HG03196 (cell line): ENCODE measurements around the gene PAAF1.
"Not testable (repeated sequence)": the region's sequence is repeated elsewhere in the genome, so short reads cannot be mapped to it uniquely, and the experiment has no call there.

Experiments
- ATAC-seq: cut with Tn5 transposase; IDR thresholded peaks from one replicate; pipeline ENCODE4 v1.9.1; 2021; ENCODE audit not compliant: unreplicated experiment

The PAAF1 gene

GRCh38 chr11:73880449-73880848, 3.6 kb downstream of the PAAF1 start:
- ATAC-seq, result not testable (repeated sequence)

GRCh38 chr11:73883856-73884255, 7.1 kb downstream of the PAAF1 start:
- ATAC-seq, result no peak

DNA sequence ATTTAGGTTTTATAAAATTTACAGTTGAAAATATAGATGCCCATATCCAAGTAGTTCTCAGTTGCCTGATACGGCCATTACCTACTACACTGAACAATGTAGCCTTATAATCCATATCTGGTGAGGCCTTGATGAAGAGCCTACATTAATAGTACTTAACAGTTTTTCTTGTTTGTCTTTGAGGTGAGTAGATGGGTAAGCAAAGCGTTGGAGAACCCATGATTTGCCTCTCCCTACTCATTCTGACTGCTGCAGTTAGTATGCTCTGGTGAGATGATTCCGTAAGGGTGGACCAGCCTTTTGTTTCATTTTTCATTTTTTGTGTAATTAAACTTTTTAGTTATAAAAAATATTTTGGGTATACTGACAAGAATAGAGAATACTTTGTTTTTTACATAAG, 11.4 kb downstream of the PAAF1 start:
- ATAC-seq, result no peak

GRCh38 chr11:73889019-73889418, 12.2 kb downstream of the PAAF1 start:
- no peak for ATAC-seq

DNA sequence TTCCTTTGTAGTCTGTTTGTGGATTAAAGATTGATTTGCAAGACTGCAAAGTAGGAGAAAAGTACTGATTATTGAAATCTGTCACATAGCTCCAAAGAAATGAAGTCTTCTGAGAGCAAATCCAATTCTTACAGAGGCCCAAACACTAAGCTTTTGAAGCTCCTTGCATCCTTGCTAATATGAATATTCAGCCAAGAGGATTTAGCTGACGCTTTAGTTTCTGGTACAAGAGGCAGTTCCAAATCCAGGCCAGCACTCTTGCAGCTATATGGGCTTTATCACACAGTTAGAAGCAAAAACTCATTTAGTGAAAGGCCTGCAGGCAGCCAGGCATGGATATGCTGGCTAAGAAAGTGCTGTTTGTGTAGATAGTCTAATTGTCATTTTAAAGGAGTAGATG, 12.7 kb downstream of the PAAF1 start:
- no peak for ATAC-seq

GRCh38 chr11:73893041-73893440, 16.2 kb downstream of the PAAF1 start:
- ATAC-seq, result no peak

DNA sequence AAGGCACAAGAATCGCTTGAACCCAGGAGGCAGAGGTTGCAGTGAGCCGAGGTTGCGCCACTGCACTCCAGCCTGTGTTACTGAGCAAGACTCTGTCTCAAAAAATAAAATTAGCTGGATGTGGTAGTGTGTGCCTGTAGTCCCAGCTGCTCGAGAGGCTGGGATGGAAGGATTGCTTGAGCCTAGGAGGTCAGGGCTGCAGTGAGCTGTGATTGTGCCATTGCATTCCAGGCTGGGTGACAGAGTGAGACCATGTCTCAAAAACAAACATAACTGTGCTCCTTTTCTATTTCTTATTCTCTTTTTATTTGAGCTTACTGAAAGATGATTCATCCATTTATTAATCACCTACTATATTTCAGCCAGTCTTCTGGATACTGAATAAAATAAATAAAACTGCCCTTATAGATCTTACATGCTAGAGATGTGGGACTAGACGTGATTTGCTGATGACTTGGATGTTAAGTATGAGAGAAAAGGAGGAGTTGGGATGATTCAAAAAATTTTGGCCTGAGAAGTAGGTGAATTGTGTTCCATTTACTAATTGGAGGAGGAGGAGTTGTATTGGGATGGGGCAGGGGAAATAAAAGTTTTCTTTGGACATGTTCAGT, 18.0 kb downstream of the PAAF1 start:
- ATAC-seq, result no peak

- no peak for ATAC-seq
These were observed 25.5 kb downstream of the PAAF1 start for GRCh38 chr11:73902303-73902702.

DNA sequence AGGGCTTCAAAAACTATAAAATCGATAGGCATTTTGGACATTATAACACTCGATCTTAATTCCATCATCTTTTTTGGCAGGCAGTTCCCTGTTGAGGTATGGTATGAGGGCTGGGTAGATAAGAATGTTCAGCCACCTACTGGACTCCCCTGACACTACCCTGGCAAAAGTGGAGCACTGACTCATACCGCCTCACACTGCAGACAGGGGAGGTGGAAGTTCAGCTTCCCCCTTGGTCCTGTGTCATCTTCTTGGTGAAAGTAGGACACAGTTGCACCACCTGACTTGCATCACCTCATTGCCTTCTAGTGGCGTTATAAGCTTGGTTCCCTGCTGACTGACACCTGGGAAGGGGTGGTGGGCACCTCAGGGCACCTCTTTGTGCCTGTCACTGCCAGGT, 30.4 kb downstream of the PAAF1 start:
- no peak for ATAC-seq

- ATAC-seq, result no peak
These were observed 35.2 kb downstream of the PAAF1 start for GRCh38 chr11:73912026-73912425.

DNA sequence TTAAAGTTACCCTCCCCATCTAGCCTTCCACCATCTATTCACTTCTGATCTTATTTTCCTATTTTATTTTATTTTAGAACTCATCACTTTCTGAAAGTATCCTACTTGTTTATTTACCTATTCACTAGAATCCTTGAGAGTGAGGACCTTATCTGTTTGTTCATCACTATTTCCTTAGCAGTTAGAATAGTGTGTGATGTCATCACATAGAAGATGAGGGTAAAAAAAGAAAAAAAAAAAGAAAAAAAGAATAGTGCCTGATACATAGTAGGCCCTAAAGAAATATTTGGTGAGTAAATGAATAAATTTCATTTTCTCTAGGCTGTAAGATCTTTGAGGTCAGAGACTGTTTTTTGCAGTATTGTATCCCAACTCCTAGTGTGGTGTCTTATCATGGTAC, 36.7 kb downstream of the PAAF1 start:
- ATAC-seq, result no peak

- ATAC-seq, result no peak
These were observed 37.5 kb downstream of the PAAF1 start for GRCh38 chr11:73914284-73914683.

DNA sequence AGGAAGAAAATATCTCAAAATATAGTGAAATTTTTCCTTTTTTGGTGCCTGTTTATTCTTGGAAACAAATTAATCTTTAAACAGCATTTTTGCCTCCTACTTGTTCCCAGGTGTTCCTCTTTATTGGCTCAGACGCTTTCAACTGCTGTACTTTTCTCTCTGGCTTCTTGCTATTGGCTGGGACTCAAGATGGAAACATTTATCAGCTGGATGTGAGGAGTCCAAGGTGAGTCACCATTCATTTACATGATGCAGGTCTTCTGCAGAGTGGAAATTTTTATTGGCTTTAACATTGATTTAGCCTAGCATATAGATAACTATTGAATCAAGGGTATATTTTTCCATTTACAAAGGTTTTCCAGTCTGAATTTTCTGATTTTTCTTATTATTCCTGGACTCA, 39.6 kb downstream of the PAAF1 start:
- ATAC-seq, result no peak

GRCh38 chr11:73921180-73921579, 44.4 kb downstream of the PAAF1 start:
- no peak for ATAC-seq

DNA sequence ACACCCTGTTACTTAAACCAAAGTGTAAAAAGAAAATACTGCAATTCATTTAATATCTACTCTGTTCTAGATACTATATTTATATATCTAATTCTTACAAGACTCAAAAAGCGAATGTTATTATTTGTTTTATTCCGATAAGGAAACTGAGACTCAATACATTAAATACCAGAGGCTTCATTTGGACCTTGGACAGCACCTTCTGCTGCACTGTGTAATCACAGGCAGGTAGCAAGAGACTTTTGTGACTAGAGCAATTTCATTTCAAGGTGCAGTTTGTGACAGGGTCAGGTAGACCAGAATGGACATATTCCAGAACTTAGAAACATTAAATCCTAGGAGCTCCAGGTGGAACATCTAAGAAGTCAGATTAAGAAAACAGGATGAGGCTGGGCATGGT, 52.6 kb downstream of the PAAF1 start:
- no peak for ATAC-seq

DNA sequence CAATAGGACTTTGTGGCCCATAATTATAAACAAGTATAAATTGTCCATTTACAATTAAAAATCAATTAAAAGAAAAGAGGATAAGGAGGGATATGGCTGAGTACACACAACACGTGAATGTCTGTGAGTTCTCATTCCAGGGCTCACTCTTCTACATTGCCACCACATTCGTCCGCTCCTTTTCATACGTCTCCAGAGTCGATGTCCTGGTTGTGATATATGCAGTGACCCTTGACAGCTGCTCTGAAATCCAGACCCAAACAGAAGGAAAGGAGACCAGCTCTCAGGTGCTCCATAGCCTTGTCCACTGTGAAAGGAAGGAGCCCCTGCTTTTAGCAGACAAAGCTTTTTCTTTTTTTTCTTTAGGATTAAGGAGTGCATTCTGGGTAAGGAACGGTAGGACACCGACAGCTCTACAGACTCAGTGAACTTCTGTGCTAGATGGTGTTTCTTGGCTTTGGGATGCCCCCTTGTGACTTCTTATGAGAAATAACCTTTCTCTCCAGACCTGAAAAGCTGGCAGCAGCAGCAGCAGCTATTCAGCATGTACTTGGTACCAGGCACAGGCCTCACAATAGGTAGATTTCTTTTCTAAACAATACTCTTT, 54.3 kb downstream of the PAAF1 start:
- no peak for ATAC-seq

DNA sequence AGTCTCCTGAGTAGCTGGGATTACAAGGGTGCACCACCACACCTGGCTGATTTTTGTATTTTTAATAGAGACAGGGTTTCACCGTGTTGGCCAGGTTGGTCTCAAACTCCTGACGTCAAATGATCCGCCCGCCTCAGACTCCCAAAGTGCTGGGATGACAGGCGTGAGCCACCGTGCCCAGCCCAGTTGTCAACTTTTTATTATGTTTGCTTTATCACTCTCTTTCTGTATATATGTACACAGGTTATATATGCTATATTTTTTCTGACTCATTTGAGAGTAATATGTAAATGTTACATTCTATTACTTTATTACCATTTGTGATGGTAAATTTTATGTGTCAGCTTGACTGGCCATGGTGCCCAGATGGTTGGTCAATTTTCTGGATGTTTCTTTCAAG, 55.2 kb downstream of the PAAF1 start:
- ATAC-seq, result no peak

- no peak for ATAC-seq
These were observed 56.0 kb downstream of the PAAF1 start for GRCh38 chr11:73932781-73933180.

DNA sequence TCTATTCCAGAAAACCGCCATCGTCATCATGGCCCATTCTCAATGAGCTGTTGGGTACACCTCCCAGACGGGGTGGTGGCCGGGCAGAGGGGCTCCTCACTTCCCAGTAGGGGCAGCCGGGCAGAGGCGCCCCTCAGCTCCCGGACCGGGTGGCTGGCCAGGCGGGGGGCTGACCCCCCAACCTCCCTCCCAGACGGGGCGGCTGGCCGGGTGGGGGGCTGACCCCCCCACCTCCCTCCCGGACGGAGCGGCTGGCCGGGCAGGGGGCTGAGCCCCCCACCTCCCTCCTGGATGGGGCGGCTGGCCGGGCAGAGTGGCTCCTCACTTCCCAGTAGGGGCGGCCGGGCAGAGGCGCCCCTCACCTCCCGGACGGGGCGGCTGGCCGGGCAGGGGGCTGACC, 59.2 kb downstream of the PAAF1 start:
- ATAC-seq, result not testable (repeated sequence)

- no peak for ATAC-seq
These were observed 62.3 kb downstream of the PAAF1 start for GRCh38 chr11:73939096-73939495.

- ATAC-seq, result no peak
These were observed 64.2 kb downstream of the PAAF1 start for GRCh38 chr11:73940801-73941570.

GRCh38 chr11:73942010-73942409, 65.2 kb downstream of the PAAF1 start:
- ATAC-seq, result no peak
